Omental fat pad (tissue), 4 donors: ENCODE results near the gene DENND1A. TPM values are rescaled to one million over a fixed set of nuclear protein-coding genes. Genes with fewer than 3 reads are reported as not detected.

Experiments used
- ATAC-seq: fragments of 150-250 bp; one replicate; pipeline ENCODE4 v1.9.1; 2016; ENCODE audit warnings: mild to moderate bottlenecking, moderate library complexity; ENCODE audit not compliant: low FRiP score
- DNase-seq: peaks from one replicate; pipeline ENCODE4 v3.0.0-alpha.2; 2019; ENCODE audit warnings: low spot score
- total RNA-seq, 4 donors: library from RNA; depleted of rRNA; stranded (reverse); fragments of >200 nt; gene quantifications; one replicate each; pipeline ENCODE4 v1.1.0, GENCODE V29; 2016
- TF ChIP-seq, protein P1 (sequence below), 3 donors: fragments of 450-650 bp; IDR thresholded peaks; one replicate each; pipeline ENCODE4 v1.5.1; 2016 to 2017; ENCODE audit warnings: antibody characterized with exemption in 3 of 3, mild to moderate bottlenecking in 3 of 3, moderate library complexity in 2 of 3

Gene DENND1A
- total RNA-seq, 4 donors from 2014 or later: 15.2 to 22.8 (median 20.7) TPM

DNA sequence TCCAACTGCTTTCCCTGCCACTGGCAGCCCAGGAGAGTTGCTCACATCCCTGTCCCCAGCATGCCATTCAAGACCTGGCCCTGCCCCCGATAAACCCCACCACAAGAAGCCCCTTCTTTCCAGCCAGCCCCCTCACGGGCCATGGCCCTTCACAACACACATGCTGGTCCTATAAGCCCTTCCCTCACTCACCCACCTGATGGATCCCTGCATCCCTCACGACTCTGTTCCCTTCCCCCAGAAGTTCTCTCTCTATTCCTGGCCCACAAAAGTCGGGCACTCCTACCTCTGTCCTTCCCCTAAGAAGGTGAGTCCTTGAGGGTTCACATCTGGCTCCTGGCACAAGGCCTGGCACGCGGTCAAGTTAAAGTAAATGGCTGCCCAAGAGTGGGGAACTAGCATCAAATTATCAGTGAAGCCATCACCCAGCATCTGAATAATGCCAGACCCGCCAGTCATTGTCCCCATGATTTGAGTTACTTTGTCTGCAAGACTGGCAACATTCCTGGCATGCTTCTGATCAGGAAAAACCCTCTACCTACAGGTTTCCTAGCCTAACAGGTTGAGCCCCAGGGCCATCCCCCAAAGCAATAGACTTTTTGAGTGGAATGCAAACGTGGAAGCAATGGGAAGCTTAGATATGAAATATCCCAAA lies 508.0 kb downstream of the DENND1A start:
- ATAC-seq (no peak), DNase-seq (no peak)
- TF ChIP-seq, protein P1, sequence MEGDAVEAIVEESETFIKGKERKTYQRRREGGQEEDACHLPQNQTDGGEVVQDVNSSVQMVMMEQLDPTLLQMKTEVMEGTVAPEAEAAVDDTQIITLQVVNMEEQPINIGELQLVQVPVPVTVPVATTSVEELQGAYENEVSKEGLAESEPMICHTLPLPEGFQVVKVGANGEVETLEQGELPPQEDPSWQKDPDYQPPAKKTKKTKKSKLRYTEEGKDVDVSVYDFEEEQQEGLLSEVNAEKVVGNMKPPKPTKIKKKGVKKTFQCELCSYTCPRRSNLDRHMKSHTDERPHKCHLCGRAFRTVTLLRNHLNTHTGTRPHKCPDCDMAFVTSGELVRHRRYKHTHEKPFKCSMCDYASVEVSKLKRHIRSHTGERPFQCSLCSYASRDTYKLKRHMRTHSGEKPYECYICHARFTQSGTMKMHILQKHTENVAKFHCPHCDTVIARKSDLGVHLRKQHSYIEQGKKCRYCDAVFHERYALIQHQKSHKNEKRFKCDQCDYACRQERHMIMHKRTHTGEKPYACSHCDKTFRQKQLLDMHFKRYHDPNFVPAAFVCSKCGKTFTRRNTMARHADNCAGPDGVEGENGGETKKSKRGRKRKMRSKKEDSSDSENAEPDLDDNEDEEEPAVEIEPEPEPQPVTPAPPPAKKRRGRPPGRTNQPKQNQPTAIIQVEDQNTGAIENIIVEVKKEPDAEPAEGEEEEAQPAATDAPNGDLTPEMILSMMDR (IDR thresholded peaks at IDR 0.05): no peak

DNA sequence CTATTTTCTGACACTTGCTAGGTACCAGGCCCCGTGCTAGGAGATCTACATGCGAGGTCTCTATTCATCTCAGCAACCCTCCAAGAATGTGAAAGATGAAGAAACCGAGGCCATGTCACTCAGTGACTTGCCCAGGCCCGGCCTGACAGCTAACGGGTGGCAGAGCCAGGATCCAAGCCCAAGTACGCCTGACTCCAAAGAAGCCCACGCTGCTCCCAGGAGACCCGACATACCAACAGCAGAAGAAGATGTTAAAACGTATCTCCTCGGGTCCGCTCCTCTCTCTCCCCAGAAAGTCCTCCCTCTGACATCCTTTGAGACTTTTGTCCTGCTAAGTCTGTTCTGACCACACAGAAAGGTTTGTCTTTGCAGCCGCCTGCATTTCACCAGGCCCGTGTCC lies 508.7 kb downstream of the DENND1A start:
- no peak for ATAC-seq
- TF ChIP-seq, protein P1 (IDR thresholded peaks at IDR 0.05): no peak
- no peak for DNase-seq

DNA sequence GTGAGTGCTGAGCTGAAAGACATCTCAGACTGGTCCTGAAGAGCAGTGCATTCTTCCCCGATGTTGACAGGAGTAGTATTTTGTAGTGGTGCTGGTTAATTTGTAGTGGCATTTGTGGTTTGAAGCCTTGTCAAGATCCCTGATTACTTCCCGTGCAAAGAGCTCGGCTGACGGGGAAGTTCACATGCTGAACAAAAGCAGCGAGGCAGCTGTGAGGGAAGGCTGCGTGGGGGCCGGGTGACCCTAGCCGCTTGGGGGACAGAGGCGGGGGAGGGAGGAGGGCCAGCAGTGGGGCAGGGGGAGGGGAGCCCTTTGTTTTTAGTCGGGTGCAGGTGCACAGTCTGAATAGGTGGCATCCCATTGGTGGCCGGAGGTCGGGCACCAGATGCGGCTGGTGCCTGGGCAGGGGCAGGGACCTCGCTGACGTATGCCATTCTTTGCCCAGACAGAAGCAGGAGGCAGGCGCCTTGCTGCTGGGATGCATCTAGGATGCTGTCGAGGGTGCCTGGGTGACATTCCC lies 509.3 kb downstream of the DENND1A start:
- TF ChIP-seq, protein P1 (IDR thresholded peaks at IDR 0.05): no peak
- DNase-seq (no peak), ATAC-seq (no peak)

- ATAC-seq (no peak), DNase-seq (no peak)
- TF ChIP-seq, protein P1 (IDR thresholded peaks at IDR 0.05): no peak
Observed at GRCh38 chr9:123419721-123420591, 510.0 kb downstream of the DENND1A start.

DNA sequence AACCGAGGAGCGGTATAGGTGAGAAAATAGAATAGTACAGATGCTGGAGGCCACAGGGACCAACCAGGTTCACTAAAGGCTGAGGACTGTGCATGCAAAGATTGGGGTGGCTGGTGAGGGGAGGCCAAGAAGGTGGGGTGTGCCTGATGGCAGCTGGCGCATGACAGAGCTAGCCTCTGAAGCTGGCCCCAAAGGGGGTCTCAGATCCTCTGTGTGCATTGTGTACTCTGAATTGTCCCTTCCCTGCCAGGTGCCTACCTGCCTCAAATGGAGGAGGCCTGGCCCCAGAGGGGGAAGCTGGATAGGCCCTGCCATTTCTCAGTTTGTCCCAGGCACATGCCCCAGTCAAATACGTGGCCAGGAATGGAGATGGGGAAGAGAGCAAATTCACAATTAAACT lies 510.8 kb downstream of the DENND1A start:
- ATAC-seq (no peak), DNase-seq (no peak)
- TF ChIP-seq, protein P1 (IDR thresholded peaks at IDR 0.05): no peak

- DNase-seq: no peak
- ATAC-seq: no peak
Observed at GRCh38 chr9:123418506-123418905, 511.4 kb downstream of the DENND1A start.

More at GRCh38 chr9:123418506-123418905, 511.4 kb downstream of the DENND1A start:
- TF ChIP-seq, protein P1 (IDR thresholded peaks at IDR 0.05): no peak
